HG02678 (cell line): ENCODE data around the gene CPS1.

ENCODE experiments used
- ATAC-seq: cut with Tn5 transposase; IDR thresholded peaks from one replicate; pipeline ENCODE4 v1.9.1; 2021; ENCODE audit warnings: mild to moderate bottlenecking, moderate library complexity; ENCODE audit not compliant: unreplicated experiment

Gene CPS1

GRCh38 chr2:210604666-210605065 lies 48.3 kb downstream of the CPS1 start:
- ATAC-seq: no peak

GRCh38 chr2:210606001-210606400 lies 49.6 kb downstream of the CPS1 start:
- ATAC-seq: no peak

GRCh38 chr2:210611466-210611865 lies 55.1 kb downstream of the CPS1 start:
- ATAC-seq: no peak

- no peak for ATAC-seq
Observed at GRCh38 chr2:210616074-210616473, 59.7 kb downstream of the CPS1 start.

GRCh38 chr2:210617318-210617717 lies 60.9 kb downstream of the CPS1 start:
- no peak for ATAC-seq

GRCh38 chr2:210617732-210618330 lies 61.4 kb downstream of the CPS1 start:
- ATAC-seq: peak; percentile 58

GRCh38 chr2:210620456-210620855 lies 64.1 kb downstream of the CPS1 start:
- ATAC-seq: no peak

GRCh38 chr2:210623506-210623905 lies 67.1 kb downstream of the CPS1 start:
- no peak for ATAC-seq

GRCh38 chr2:210626849-210627248 lies 70.5 kb downstream of the CPS1 start:
- no peak for ATAC-seq

- ATAC-seq: no peak
Observed at GRCh38 chr2:210630873-210631560, 74.6 kb downstream of the CPS1 start.

- ATAC-seq: no peak
Observed at GRCh38 chr2:210633699-210634098, 77.3 kb downstream of the CPS1 start.

GRCh38 chr2:210635257-210635656 lies 78.9 kb downstream of the CPS1 start:
- no peak for ATAC-seq

- ATAC-seq: no peak
Observed at GRCh38 chr2:210642333-210642732, 85.9 kb downstream of the CPS1 start.

- ATAC-seq: no peak
Observed at GRCh38 chr2:210647151-210647550, 90.8 kb downstream of the CPS1 start.

- ATAC-seq: no peak
Observed at GRCh38 chr2:210654091-210654490, 97.7 kb downstream of the CPS1 start.

GRCh38 chr2:210655229-210655975 lies 99.0 kb downstream of the CPS1 start:
- ATAC-seq: no peak

GRCh38 chr2:210657874-210658273 lies 101.5 kb downstream of the CPS1 start:
- ATAC-seq: no peak

- ATAC-seq: no peak
Observed at GRCh38 chr2:210660751-210661150, 104.4 kb downstream of the CPS1 start.

- no peak for ATAC-seq
Observed at GRCh38 chr2:210662560-210662959, 106.2 kb downstream of the CPS1 start.

- no peak for ATAC-seq
Observed at GRCh38 chr2:210663631-210664089, 107.3 kb downstream of the CPS1 start.

GRCh38 chr2:210667711-210668110 lies 111.3 kb downstream of the CPS1 start:
- ATAC-seq: no peak

GRCh38 chr2:210671065-210671464 lies 114.7 kb downstream of the CPS1 start:
- ATAC-seq: no peak
